SK-N-SH (cell line): ENCODE results near the gene HAAO. TPM values are rescaled to one million over a fixed set of nuclear protein-coding genes. Genes with fewer than 3 reads are reported as not detected.

Source experiments
- CTCF ChIA-PET: fragments of 300-600, 350-600 bp; formaldehyde crosslinking; extraction: SDS; loops from one replicate; lab custom pipeline; 2021; lab: Yijun Ruan, JAX
- POLR2A ChIA-PET: fragments of 350-600 bp; sonication (Branson Sonifier 250); formaldehyde crosslinking; extraction: SDS; loops from one replicate; lab custom pipeline; 2020; ENCODE audit warnings: antibody characterized with exemption, inconsistent platforms; lab: Yijun Ruan, JAX
- DNase-seq: peaks from one replicate; pipeline ENCODE4 v3.0.0; 2012
- H2AFZ ChIP-seq: fragments of 200-600 bp; sonication (generic); 2 replicates; pipeline ENCODE4 v1.8.1; 2016; ENCODE audit warnings: antibody characterized with exemption, mild to moderate bottlenecking, low read depth
- H3F3A ChIP-seq: fragments of 200-600 bp; sonication (generic); replicated peaks from 2 replicates; pipeline ENCODE3; 2016; ENCODE audit warnings: antibody characterized with exemption, mild to moderate bottlenecking; ENCODE audit not compliant: insufficient read depth
- H3K27ac ChIP-seq, 2 experiments: fragments of 200-500 bp in 1 of 2; fragments of 200-600 bp in 1 of 2; sonication (Bioruptor generic) in 1 of 2; sonication (generic), shearing (Covaris generic) in 1 of 2; 2 replicates each; pipeline versions ENCODE4 v1.5.1 to v1.6.1; 2014 to 2016; ENCODE audit warnings: low read depth in 2 of 2, inconsistent platforms in 1 of 2, low read length in 1 of 2, mild to moderate bottlenecking in 1 of 2, mixed read lengths in 1 of 2
- H3K27me3 ChIP-seq: fragments of 200-600 bp; sonication (generic), shearing (Covaris generic); 2 replicates; pipeline ENCODE4 v1.6.1; 2016; ENCODE audit warnings: mixed run types; ENCODE audit not compliant: insufficient read depth
- H3K36me3 ChIP-seq, 2 experiments: fragments of 200-500 bp in 1 of 2; fragments of 200-600 bp in 1 of 2; sonication (Bioruptor generic) in 1 of 2; sonication (generic) in 1 of 2; replicated peaks in 1 of 2; 2 replicates each; pipeline versions ENCODE3 to v1.5.1; 2014 to 2016; ENCODE audit warnings: low read length in 1 of 2, mild to moderate bottlenecking in 1 of 2; ENCODE audit not compliant: insufficient read depth in 2 of 2, control insufficient read depth in 1 of 2
- H3K4me1 ChIP-seq, 2 experiments: fragments of 200-500 bp in 1 of 2; fragments of 200-600 bp in 1 of 2; sonication (Bioruptor generic) in 1 of 2; sonication (generic), shearing (Covaris generic) in 1 of 2; 2 replicates each; pipeline versions ENCODE4 v1.5.1 to v1.6.1; 2014 to 2016; ENCODE audit warnings: low read depth in 1 of 2, low read length in 1 of 2, mixed run types in 1 of 2; ENCODE audit not compliant: insufficient read depth in 2 of 2, control insufficient read depth in 1 of 2
- H3K4me2 ChIP-seq: fragments of 200-600 bp; sonication (generic), shearing (Covaris generic); 2 replicates; pipeline ENCODE4 v1.6.1; 2017; ENCODE audit warnings: mixed run types
- H3K4me3 ChIP-seq, 2 experiments: fragments of 200-500 bp in 1 of 2; fragments of 200-600 bp in 1 of 2; sonication (Bioruptor generic) in 1 of 2; sonication (generic), shearing (Covaris generic) in 1 of 2; 2 replicates each; pipeline versions ENCODE4 v1.5.1 to v1.8.1; 2014 to 2016; ENCODE audit warnings: low read depth in 2 of 2, inconsistent platforms in 1 of 2, low read length in 1 of 2, mild to moderate bottlenecking in 1 of 2, mixed read lengths in 1 of 2, moderate library complexity in 1 of 2
- H3K79me2 ChIP-seq: fragments of 200-600 bp; sonication (generic); 2 replicates; pipeline ENCODE4 v1.8.1; 2017; ENCODE audit warnings: mild to moderate bottlenecking; ENCODE audit not compliant: insufficient read depth
- H3K9ac ChIP-seq: fragments of 200-600 bp; sonication (generic); 2 replicates; pipeline ENCODE4 v1.6.1; 2017; ENCODE audit warnings: mixed run types
- H3K9me2 ChIP-seq: fragments of 200-600 bp; sonication (generic); 2 replicates; pipeline ENCODE4 v1.6.1; 2017; ENCODE audit warnings: mixed run types
- H3K9me3 ChIP-seq: fragments of 200-600 bp; sonication (generic); 2 replicates; pipeline ENCODE4 v1.6.1; 2017; ENCODE audit warnings: mixed run types, mild to moderate bottlenecking, moderate library complexity
- H4K20me1 ChIP-seq: fragments of 200-600 bp; sonication (generic); 2 replicates; pipeline ENCODE4 v1.6.1; 2017; ENCODE audit warnings: mild to moderate bottlenecking, mixed run types; ENCODE audit not compliant: insufficient read depth
- CHD2 ChIP-seq: fragments of 150-350 bp; IDR thresholded peaks from 2 replicates; pipeline ENCODE4 v1.6.1; 2018; ENCODE audit warnings: low read length; ENCODE audit not compliant: partially characterized antibody
- EZH2phosphoT487 ChIP-seq: fragments of 200-600 bp; sonication (generic); IDR thresholded peaks from 2 replicates; pipeline ENCODE4 v1.6.1; 2017; ENCODE audit warnings: low read depth, mixed run types, mild to moderate bottlenecking, antibody characterized with exemption, moderate library complexity, borderline replicate concordance
- FOSL2 ChIP-seq: IDR thresholded peaks from 2 replicates; pipeline ENCODE4 v1.4.0; 2012; ENCODE audit warnings: low read depth, mild to moderate bottlenecking, moderate library complexity, borderline replicate concordance
- GABPA ChIP-seq: IDR thresholded peaks from 2 replicates; pipeline ENCODE4 v1.4.0; 2012; ENCODE audit warnings: low read depth, mild to moderate bottlenecking
- GATA2 ChIP-seq: sonication (generic); formaldehyde crosslinking; IDR thresholded peaks from 2 replicates; pipeline ENCODE4 v1.5.0; 2020; ENCODE audit warnings: mild to moderate bottlenecking, missing genetic modification reagents
- MXI1 ChIP-seq: IDR thresholded peaks from 2 replicates; pipeline ENCODE4 v1.6.1; 2012; ENCODE audit warnings: mild to moderate bottlenecking, low read depth, low read length, improper control_type of control experiment
- NRF1 ChIP-seq: IDR thresholded peaks from 2 replicates; pipeline ENCODE4 v1.6.1; 2012; ENCODE audit warnings: low read depth, mild to moderate bottlenecking, low read length
- SIN3A ChIP-seq: IDR thresholded peaks from 2 replicates; pipeline ENCODE4 v1.6.1; 2012; ENCODE audit warnings: low read depth, mild to moderate bottlenecking, low read length, moderate library complexity, borderline replicate concordance
- SMC3 ChIP-seq: IDR thresholded peaks from 2 replicates; pipeline ENCODE4 v1.6.1; 2012; ENCODE audit warnings: low read depth, low read length, improper control_type of control experiment
- WGBS: methylation state at CpG from one replicate; pipeline ENCODE4 v1.1.6; 2017; ENCODE audit warnings: low lambda C conversion rate; 5-methylcytosine and 5-hydroxymethylcytosine counted together
- polyA plus RNA-seq, 3 experiments: library from polyadenylated mRNA; depleted of rRNA; stranded (reverse); fragments of >200 nt; gene quantifications; 2 replicates each; pipeline ENCODE4 v1.2.3, GENCODE V29; 2012
- TF ChIP-seq, protein P1 (sequence below): IDR thresholded peaks from 2 replicates; pipeline ENCODE4 v1.4.0; 2012; ENCODE audit warnings: low read depth
- TF ChIP-seq, protein P2 (sequence below): IDR thresholded peaks from 2 replicates; pipeline ENCODE4 v1.4.0; 2012; ENCODE audit warnings: low read depth, borderline replicate concordance
- TF ChIP-seq, protein P3 (sequence below): IDR thresholded peaks from 2 replicates; pipeline ENCODE4; 2012
- TF ChIP-seq, protein P4 (sequence below): IDR thresholded peaks from 2 replicates; pipeline ENCODE4 v1.4.0; 2012; ENCODE audit warnings: low read depth, borderline replicate concordance
- TF ChIP-seq, protein P5 (sequence below): fragments of 150-350 bp; IDR thresholded peaks from 2 replicates; pipeline ENCODE4 v1.6.1; 2017; ENCODE audit warnings: antibody characterized with exemption, low read length, low read depth, borderline replicate concordance

Gene HAAO
- polyA plus RNA-seq, 1 of the 3 experiments (the other 2 are of a cell fraction) = not detected

DNA sequence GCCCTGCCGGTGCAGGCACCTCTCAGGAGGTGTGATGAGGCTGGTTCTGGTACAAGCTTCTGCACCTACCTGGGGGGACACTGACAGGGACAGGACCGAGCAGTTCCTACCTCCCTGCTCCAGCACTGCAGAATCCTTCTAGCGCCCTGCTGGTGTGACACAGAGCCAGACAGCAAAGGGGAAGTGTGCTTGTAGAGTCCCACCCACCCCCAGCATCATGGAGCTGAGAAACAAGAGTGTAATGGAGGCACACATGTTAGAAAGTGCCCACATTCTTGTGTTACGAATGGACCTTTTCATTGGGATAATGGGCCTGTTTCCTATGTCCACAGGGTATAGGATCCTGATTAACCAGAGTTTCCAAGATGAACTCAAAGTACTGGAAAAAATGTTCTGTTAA lies 66.7 kb downstream of the HAAO start:
- H3K9ac ChIP-seq = no peak overlapping the region
- H3K27ac ChIP-seq = no peak overlapping the region
- WGBS = 95% methylated on average over 3 of the region's 4 CpGs
- no peaks in the 10 kb centered on the region for H3F3A ChIP-seq
- no peaks in the 10 kb centered on the region for H3K36me3 ChIP-seq
- H3K27me3 ChIP-seq = no peaks in the 10 kb centered on the region
- TF ChIP-seq CHD2 = no peak
- TF ChIP-seq, protein P1, sequence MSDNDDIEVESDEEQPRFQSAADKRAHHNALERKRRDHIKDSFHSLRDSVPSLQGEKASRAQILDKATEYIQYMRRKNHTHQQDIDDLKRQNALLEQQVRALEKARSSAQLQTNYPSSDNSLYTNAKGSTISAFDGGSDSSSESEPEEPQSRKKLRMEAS = no peak
- TF ChIP-seq SMC3 = no peak
- no peak for TF ChIP-seq NRF1
- no peak for TF ChIP-seq GABPA
- TF ChIP-seq, protein P2, sequence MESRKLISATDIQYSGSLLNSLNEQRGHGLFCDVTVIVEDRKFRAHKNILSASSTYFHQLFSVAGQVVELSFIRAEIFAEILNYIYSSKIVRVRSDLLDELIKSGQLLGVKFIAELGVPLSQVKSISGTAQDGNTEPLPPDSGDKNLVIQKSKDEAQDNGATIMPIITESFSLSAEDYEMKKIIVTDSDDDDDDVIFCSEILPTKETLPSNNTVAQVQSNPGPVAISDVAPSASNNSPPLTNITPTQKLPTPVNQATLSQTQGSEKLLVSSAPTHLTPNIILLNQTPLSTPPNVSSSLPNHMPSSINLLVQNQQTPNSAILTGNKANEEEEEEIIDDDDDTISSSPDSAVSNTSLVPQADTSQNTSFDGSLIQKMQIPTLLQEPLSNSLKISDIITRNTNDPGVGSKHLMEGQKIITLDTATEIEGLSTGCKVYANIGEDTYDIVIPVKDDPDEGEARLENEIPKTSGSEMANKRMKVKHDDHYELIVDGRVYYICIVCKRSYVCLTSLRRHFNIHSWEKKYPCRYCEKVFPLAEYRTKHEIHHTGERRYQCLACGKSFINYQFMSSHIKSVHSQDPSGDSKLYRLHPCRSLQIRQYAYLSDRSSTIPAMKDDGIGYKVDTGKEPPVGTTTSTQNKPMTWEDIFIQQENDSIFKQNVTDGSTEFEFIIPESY = no peak
- TF ChIP-seq, protein P3, sequence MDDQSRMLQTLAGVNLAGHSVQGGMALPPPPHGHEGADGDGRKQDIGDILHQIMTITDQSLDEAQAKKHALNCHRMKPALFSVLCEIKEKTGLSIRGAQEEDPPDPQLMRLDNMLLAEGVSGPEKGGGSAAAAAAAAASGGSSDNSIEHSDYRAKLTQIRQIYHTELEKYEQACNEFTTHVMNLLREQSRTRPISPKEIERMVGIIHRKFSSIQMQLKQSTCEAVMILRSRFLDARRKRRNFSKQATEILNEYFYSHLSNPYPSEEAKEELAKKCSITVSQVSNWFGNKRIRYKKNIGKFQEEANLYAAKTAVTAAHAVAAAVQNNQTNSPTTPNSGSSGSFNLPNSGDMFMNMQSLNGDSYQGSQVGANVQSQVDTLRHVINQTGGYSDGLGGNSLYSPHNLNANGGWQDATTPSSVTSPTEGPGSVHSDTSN = no peak
- no peak for TF ChIP-seq FOSL2
- TF ChIP-seq, protein P4, sequence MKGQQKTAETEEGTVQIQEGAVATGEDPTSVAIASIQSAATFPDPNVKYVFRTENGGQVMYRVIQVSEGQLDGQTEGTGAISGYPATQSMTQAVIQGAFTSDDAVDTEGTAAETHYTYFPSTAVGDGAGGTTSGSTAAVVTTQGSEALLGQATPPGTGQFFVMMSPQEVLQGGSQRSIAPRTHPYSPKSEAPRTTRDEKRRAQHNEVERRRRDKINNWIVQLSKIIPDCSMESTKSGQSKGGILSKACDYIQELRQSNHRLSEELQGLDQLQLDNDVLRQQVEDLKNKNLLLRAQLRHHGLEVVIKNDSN = no peak
- TF ChIP-seq MXI1 = no peak
- no peak for TF ChIP-seq EZH2phosphoT487
- TF ChIP-seq, protein P5, sequence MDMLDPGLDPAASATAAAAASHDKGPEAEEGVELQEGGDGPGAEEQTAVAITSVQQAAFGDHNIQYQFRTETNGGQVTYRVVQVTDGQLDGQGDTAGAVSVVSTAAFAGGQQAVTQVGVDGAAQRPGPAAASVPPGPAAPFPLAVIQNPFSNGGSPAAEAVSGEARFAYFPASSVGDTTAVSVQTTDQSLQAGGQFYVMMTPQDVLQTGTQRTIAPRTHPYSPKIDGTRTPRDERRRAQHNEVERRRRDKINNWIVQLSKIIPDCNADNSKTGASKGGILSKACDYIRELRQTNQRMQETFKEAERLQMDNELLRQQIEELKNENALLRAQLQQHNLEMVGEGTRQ = no peak
- no peak for TF ChIP-seq GATA2 (CRISPR knock-in tag)
- no peak for TF ChIP-seq SIN3A
- no peak overlapping the region for H3K4me2 ChIP-seq
- H3K9me2 ChIP-seq = no peaks in the 10 kb centered on the region
- ChIA-PET CTCF (no interaction called here), POLR2A (no interaction called here)
- no peaks in the 10 kb centered on the region for H3K4me1 ChIP-seq
- peaks cover 8% of the 10 kb centered on the region; the same call in 1 of the 2 replicates for H3K9me3 ChIP-seq
- H3K4me3 ChIP-seq = no peak overlapping the region
- no peak overlapping the region for H2AFZ ChIP-seq
- H4K20me1 ChIP-seq = no peaks in the 10 kb centered on the region
- no peaks in the 10 kb centered on the region for H3K79me2 ChIP-seq
- no peak for DNase-seq
